GM19463 (cell line): ENCODE measurements around the gene NOTCH1.
A peak's percentile ranks its signal among the peaks of the same experiment; 100 is the strongest.

ENCODE experiments used
- ATAC-seq: cut with Tn5 transposase; IDR thresholded peaks from one replicate; pipeline ENCODE4 v1.9.1; 2021; ENCODE audit warnings: mild to moderate bottlenecking, moderate library complexity; ENCODE audit not compliant: unreplicated experiment

NOTCH1 gene

DNA sequence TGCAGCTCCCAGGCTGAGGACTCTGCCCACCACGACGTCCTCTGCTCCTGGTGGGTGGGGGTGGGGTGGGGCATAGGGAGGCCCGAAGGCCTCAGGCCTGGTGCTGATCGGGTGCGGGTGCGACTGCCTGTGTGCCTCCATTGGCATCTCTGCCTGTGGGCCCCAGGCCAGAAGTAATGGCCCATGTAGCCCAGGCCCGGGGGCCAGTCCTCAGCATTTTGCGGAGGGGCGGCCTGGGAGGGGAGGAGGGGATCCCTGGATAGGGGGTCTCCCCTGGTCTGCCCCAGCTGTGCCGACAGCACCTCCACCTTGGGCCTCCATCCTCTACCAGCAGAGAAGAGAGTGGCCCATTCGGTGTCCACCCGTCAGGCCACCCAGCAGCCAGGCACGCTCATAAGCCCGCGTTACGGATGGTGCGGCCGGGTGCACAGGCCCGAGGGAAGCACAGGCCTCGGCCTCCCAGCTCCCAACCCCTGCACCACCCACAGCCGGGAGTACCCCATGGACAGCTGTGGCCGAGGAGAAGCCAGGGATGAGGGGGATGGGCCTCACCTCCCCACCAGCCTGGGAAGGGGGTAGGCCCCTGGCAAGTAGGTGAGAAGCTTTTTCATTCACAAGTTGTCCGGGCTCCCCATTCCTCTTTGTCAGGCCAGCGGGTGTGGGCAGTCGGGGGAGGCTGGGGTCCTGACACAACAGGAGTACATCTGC lies 1.8 kb upstream of the NOTCH1 start:
- ATAC-seq, result no peak

DNA sequence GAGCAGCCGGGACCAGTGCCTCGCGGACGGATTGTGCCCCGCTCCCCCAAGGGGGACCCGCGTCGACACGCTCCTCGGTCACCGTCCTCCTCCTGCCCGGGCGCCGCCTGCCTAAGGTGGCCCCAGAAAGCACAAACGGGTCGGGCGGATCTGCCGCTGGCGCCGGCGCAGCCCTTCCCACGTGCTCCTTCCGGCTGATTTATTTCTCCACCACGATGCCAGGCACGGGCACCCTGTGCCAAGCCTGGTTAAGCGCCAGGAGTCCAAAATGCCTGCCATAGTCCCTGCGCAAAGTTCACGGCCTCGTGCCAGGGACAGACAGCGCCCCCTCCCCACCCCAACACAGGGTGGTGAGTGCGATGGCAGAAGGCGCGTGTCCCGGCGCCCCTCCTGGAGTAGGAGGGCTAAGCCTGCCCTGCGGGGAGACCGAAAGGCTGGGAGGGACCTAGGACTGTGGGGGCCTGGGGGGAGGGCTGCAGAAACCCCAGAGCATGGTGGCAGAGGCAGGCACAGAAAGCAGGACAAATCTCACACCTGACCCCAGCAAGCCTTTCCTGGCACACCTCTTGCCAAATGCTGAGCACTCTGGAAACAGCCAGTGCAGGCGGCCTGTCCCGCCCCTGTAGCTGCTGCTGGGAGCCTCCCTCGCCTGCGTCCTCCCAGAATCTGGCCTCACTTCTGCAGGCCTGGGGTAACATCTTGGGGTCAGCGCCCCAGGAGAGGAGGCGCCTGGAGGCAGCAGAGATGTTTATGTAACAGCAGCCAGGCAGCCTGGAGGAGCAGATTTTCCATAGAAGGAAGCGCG lies 1.1 kb upstream of the NOTCH1 start:
- ATAC-seq, result peak; percentile 4

DNA sequence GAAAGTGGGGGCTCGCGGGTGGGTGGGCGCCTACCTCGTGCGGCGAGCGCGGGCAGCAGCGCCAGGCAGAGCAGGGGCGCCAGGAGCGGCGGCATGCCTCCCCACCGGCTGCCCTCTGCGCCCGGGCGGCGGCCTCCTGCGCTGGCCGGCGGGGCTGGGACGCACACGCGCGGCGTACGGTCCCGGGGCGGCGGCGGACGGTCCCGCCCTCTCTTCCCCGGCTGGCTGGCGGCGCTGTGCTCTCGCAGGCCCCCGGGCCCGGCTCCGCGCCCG lies 220 bp downstream of the NOTCH1 start:
- no peak for ATAC-seq

DNA sequence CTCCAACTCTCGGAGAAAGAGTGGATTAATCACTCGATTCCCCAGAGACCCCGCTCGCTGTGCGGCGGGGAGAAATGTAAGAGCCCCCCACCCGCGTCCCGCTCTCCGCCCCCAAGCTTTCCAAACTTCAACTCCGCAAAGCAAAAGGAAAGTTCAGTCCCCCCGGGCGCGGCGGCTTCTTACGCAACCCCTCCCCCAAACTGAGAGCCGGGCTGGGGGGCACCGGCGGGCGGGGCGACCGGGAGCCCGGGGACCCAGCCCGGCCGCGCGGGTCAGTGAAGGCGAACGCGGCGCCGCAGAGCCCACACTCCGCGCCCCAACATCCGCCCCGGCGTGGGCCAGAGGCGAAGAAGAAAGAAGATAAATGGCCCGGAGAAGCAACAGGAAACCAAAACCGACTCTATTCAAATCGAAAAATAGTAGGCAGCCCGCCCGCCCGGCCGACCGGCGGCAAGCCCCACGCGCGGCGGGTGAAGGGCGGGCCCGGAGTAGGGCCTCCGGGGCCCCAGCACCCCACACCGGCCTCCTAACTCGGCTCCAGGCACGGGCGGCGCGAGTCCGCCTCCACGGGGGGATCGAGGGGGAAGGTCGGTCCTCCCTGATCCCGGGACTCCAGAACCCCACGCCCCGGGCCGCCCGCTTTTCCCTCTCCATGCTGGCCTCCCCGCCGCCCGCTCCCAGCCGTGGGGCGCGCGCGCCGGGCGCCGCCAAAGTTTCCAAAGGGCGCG lies 720 bp downstream of the NOTCH1 start:
- peak; percentile 18 for ATAC-seq

DNA sequence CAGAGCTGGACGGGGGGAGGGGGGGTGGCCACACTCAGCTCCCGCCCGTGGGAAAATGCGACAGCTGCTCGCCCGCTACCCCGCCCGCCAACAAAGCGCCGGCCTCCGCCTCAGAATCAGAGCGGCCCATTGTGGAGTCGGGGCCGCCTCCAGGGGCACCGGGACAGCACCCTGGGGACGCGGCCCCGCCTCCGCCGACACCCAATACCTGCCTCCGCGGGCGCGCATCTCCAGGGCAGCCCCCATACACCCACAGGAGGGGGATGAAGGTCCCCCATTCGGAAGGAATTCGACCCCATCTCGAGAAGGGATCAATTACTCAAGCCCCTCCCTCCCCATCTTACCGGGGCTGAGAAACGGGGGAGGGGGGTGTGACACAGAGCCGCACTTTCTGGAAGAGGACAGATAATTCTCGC lies 1.3 kb downstream of the NOTCH1 start:
- no peak for ATAC-seq

DNA sequence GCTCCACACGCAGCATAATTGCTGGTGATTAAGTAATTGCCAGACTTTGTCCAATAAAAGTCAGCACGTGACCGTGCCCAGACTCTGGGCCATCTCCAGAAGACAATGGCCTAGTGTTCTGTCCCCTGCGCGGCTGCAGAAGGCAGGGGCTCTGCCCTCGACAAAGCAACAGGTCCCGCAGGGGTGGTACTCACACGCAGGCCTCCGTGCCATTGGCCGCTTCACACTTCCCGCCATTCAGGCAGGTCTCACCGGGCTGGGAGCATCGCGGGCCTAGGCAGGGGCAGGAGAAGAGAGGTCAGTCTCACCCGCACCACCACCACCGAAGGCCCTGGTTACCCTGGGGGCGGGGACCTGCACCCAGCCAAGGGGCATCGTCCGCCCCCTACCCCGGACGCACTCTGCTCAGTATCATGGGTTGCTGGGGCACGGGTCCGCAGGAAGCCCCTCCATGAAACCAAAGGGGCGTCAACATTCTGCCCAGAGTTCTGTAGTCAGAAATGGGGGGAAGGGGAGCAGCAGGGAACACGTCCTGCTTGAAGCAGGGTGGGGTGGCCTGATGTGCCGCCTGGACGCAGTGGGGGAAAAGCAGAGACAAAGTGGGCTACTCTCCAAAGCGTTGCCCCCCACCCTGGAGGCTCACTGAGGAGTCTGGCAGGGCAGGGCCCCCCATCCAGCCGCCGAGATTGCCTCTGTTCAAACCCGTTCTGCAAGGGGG lies 1.9 kb downstream of the NOTCH1 start:
- no peak for ATAC-seq

DNA sequence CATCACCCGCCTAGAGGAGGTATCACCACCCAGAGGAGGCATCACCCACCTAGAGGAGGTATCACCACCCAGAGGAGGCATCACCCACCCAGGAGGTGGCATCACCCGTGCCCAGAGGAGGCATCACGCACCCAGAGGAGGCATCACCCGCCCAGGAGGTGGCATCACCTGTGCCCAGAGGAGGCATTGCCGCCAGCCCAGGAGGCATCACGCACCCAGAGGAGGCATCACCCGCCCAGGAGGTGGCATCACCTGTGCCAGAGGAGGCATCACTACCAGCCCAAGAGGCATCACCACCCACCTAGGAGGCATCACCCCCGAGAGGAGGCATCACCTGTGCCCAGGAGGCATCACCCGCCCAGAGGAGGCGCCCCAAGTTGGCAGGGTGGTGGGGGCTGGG lies 2.6 kb downstream of the NOTCH1 start:
- no peak for ATAC-seq

DNA sequence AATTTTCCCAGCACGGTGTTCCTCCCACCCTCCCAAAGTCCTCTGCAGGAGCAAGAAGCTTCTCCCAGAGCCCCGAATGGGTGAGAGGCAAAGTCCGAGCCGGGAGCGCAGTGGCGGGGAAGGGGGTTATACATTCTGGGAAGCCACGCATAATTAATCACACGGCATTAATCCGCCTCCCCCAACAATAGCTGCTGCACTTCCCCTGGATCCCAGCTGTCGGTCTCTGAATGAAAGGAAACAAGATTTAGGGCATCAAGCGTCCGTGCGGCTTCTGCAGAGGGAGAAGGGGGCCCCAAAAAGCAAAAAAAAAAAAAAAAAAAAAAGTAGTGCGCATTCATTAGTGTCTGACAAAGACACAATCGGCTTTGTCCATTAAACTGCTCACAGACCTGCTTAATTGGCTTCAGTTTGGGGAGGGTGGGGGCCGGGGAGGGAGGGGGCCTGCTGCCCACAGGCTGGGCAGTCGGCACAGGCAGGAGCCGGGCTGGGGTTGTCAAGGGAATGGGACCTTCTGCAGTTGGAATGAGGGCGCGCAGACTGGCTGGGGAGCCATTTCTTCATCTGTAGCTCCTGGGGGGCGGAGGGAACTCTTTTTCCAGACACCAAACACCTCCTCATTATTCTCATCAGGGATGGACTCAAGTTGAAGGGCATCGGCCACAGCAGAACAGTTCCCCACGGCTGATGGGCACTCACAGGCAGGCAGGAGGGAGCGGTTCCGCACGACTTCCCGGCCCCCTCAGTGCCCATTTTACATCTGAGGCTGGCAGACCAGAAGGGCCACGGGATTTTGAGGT lies 3.4 kb downstream of the NOTCH1 start:
- ATAC-seq, result no peak

DNA sequence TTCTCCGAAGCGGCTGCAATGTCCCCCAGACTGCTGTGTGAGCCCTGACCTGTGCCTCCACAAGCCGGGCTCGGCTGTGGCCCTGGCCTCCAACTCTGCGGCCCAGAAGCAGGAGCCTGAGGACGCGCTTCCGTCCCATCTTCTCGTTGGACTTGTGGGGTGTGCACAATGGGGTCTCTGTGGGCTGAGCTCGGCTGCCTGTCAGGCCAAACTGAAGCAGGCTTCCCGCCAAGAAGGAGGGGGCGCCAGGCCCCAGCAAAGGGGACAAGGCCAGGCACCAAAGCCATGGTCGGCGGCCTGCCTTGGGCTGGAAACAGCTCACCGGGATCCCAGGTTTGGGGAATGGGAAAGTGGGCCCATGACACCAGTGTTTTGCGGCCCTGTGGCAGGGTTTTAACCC lies 4.1 kb downstream of the NOTCH1 start:
- ATAC-seq, result no peak

DNA sequence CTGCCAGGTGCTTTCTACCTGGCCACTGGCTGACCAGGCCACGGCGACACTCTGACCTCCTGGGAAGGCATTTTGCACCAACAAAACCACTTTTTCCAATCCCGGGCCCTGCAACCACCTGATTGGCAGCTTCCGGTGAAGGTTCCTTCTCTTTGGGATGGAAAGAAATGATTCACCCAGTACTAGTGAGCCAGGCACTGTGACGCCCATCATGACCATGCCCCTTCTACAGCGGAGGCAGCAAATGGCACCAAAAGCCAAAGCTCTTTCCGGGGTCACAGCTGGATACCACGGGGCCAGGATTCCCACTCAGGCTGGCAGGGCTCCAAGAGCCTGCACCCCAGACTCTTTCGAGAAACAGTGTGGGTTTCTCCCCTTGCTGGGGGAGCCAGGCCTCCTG lies 4.7 kb downstream of the NOTCH1 start:
- no peak for ATAC-seq

DNA sequence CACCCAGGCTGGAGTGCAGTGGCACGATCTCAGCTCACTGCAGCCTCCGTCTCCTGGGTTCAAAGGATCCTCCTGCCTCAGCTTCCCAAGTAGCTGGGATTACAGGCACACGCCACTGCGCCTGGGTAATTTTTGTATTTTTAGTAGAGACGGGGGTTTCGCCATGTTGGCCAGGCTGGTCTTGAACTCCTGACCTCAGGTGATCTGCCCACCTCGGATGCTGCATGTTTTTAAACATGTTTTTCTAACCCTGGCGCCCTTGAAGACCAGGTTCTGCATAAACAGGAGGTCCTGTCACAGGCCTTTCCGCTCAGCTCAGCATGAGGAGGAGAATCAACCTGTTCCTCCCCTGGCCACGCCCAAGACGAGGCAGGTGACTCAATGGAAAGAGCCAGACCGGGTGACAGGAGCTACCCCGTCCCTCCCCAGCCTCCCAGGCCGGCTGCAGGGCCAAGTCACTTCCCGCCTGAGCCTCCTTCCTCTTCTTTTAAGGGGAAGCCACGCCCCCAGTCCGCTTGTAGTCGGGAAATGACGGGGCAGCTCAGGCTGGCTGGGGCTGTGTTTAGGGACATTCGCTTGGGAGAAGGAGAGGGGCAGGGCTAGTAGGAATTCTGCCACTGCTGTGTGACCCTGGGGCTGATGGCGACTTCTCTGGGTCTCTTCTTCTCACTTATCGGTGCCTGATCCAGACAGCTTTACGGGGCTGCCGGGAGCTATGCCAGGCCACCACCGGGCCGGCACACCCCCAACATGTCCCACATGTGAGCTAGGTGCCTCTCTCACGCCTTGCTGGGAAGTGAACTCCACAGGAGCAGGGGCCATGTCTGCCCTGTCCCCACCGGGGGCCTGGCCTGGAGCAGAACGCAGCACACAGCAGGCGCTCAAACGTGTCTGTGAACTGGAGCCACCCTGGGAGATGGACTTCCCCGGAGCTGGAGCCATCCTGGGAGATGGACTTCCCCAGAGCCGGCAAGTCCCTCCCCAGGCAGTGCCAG lies 6.1 kb downstream of the NOTCH1 start:
- ATAC-seq, result peak; percentile 53

DNA sequence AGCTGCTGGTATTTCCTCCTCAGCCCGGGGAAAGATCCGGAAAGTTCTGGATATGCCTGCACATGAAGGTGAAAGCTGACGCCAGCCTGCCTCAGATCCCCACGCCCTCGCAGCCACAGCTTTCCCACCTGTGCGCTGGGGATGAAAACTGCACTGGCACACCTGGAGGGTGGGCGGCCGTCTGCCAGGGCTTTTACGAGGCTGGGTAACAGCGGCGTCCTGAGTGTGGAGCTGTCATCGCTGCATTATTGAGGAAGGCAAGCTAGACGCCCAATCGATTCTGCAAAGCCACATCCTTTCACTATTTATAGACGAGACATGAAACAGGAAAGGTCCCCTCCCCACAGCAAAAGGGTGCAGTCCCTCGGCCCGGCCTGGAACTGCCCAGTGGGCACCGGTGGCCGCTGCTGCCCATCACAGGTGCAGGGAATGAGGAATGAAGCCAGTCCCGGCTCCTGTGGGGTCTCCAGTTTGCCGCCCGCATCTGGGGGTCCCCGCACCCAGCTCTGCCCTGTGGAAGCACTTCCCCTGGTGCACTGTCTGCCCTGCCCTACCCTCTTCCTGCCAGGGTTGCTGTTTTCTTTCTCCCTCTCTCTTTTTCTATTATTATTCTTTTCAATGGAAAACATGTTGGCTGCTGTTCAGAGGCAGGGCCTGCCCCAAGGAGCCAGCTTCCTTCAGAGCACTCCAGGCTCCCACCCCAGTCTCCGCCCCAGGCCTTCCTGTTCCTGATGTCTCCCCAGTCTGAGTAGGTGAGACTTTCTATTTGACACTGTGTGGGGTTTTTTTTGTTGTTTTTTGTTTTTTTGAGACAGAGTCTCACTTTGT lies 7.0 kb downstream of the NOTCH1 start:
- peak; percentile 38 for ATAC-seq

DNA sequence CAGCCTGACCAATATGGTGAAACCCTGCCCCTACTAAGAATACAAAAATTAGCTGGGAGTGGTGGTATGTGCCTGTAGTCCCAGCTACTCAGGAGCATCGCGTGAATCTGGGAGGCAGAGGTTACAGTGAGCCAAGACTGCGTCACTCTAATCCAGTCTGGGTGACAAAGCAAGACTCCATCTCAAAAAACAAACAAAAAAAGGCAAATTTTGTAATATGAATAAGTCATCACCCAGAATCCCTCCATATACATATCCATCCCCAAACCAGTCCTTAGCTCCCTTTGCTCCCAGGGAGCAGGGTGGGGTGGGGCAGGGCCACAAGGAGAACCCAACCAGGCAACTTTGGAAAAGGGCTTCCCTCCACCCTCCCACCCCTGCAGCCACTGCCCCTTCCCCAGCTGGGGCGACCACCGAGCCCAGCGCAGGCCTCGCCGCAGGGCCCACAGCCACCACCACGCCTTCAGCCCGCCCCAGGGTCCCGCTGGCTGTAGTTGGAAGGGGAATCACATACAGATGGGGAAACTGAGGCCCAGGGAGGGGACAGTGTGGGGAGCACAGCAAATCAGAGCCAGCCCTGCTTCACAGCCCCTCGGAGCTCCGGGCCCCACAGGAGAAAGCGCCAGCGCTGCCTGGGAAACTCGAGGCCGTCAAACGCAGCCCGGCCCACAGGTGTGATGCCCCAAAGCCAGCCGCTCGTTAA lies 7.8 kb downstream of the NOTCH1 start:
- no peak for ATAC-seq

DNA sequence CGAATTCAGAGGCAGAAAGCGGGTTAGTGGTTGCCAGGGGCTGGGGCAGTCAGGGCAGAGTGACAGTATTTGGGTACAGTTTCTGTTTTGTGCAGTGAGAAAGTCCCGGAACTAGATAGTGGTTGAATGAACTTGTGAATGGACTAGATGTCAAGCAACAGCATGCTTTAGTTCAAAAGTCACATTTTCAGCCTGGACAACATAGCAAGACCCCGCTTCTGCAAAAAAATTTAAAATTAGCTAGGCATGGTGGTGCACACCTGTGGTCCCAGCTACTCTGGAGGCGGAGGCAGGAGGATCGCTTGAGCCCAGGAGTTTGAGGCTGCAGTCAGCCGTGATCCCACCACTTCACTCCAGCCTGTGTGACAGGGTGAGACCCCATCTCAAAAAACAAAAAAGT lies 8.4 kb downstream of the NOTCH1 start:
- ATAC-seq, result no peak

DNA sequence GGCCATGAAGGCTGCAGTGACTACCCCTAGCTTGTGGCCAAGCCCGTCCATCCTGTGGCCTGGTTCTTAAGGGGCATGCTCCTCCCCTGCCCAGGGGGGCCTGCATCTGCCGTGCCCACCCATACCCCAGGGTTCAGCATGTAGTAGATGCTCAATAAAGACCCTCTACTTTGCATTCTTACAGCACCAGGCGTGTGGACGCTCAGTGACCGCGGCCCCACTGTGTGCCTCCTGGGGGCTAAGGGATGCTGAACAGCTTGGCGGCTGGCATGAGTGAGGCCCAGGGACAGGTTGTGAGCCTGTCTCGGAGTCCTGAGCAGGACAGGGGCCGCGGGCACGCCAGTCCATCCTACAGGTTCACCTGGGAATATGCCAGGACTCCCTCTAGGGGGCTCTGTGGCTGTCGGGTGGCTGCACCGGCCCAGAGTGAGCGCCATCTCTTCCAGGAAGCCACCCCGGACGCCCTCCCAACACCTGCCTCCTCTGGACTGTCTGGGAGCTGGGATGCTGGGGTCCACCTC lies 9.1 kb downstream of the NOTCH1 start:
- ATAC-seq, result no peak

DNA sequence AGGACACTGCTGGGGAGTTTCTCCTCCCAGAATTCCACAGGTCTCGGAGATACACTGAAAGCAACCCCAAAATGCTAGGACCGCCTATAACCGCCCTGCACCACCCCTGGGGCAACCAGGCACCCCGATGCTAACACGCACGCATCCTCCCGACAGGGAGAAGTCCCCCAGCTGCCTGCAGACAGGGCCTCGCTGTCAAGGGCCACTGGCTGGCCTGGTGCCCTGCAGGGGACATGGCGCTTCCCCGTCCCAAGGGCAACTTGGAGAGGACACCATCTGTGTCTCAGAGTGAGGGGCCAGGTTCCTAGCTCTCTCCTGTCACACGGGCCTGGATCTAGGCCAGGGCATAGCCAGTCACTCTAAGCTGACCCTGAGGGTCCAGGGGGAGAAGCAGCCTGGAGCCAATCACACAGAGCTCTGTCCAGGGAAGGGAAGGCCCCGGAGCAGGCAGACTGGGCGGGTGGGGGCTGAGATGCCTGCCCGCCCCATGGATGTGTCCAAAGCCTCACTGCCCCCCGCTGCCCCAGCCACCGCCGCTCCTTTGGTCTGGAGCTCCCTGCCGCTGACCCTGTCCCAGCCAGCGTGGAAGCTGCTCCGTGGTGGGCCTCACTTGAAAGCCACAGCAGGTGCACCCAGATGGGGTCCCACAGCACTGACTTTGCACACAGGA lies 9.7 kb downstream of the NOTCH1 start:
- no peak for ATAC-seq

DNA sequence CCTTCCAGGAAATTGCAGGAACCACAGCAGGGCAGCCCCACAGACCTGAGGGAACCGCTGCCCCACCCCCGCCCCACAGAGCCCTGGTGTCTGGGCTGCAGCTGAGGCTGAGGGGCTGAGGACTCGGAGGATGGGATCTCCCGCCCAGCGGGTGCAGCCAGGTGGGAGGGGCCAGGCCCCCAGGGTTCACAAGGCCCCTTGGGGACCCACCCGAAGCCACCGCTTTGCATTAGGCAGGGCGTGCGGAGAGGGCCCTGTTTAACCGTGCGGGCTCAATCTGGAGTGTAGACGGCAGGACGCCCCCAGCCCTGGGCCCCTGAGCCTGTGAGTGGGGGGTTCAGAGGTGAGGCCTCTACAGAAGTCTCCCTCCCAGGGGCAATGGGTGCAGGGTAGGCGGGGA lies 10.8 kb downstream of the NOTCH1 start:
- ATAC-seq, result no peak
